HAP-1 (cell line): Measurements from ENCODE around the gene SEPTIN8.

ENCODE experiments used
- DNase-seq, 2 experiments: peaks; one replicate each; pipeline ENCODE4 v3.0.0-alpha.2; 2016 to 2020; ENCODE audit warnings: low spot score in 2 of 2
- H3K27me3 ChIP-seq: fragments of 250-450 bp; sonication (Bioruptor Pico); 2 replicates; pipeline ENCODE4 v1.5.1; 2020; ENCODE audit warnings: low read depth, mild to moderate bottlenecking, moderate library complexity
- H3K36me3 ChIP-seq: fragments of 250-450 bp; sonication (Bioruptor Pico); replicated peaks from 2 replicates; pipeline ENCODE4 v1.5.1; 2020; ENCODE audit warnings: mild to moderate bottlenecking
- H3K4me1 ChIP-seq: fragments of 250-450 bp; sonication (Bioruptor Pico); 2 replicates; pipeline ENCODE4 v1.5.1; 2020; ENCODE audit warnings: mild to moderate bottlenecking
- H3K4me3 ChIP-seq: fragments of 250-450 bp; sonication (Bioruptor Pico); 2 replicates; pipeline ENCODE4 v1.5.1; 2020; ENCODE audit warnings: mild to moderate bottlenecking, moderate library complexity
- H3K9me3 ChIP-seq: fragments of 250-450 bp; sonication (Bioruptor Pico); 2 replicates; pipeline ENCODE4 v1.5.1; 2020; ENCODE audit warnings: mild to moderate bottlenecking, moderate library complexity
- in situ Hi-C: fragments of 300-500 bp; cut with MboI; formaldehyde crosslinking; loops from 3 replicates; pipeline ENCODE4 v1.14.3; 2020; ENCODE audit warnings: low sequenced_read_pairs, inconsistent platforms, mixed read lengths

The SEPTIN8 gene

GRCh38 chr5:132772291-132773070 lies 4.6 kb downstream of the SEPTIN8 start:
- no peaks in the 10 kb centered on the region for H3K9me3 ChIP-seq
- H3K36me3 ChIP-seq: no peaks in the 10 kb centered on the region
- in situ Hi-C loops: no loop called here
- H3K4me3 ChIP-seq: no peak overlapping the region
- no peak for DNase-seq
- no peaks in the 10 kb centered on the region for H3K27me3 ChIP-seq
- peaks cover 6% of the 10 kb centered on the region for H3K4me1 ChIP-seq

- peak in 1 of 2 experiments; percentile 34 for DNase-seq
- H3K9me3 ChIP-seq: no peaks in the 10 kb centered on the region
- in situ Hi-C loops: no loop called here
- no peak overlapping the region for H3K4me3 ChIP-seq
- peaks cover 6% of the 10 kb centered on the region for H3K4me1 ChIP-seq
- no peaks in the 10 kb centered on the region for H3K36me3 ChIP-seq
- no peaks in the 10 kb centered on the region for H3K27me3 ChIP-seq
Measured at GRCh38 chr5:132771503-132771998, 5.5 kb downstream of the SEPTIN8 start.

GRCh38 chr5:132770476-132771159 lies 6.4 kb downstream of the SEPTIN8 start:
- no peaks in the 10 kb centered on the region for H3K9me3 ChIP-seq
- H3K27me3 ChIP-seq: no peaks in the 10 kb centered on the region
- H3K4me1 ChIP-seq: peaks cover 6% of the 10 kb centered on the region
- DNase-seq: no peak
- H3K4me3 ChIP-seq: no peak overlapping the region
- in situ Hi-C loops: no loop called here
- peaks cover under 1% of the 10 kb centered on the region; the same call in 1 of the 2 replicates for H3K36me3 ChIP-seq

GRCh38 chr5:132768485-132768868 lies 8.6 kb downstream of the SEPTIN8 start:
- no peaks in the 10 kb centered on the region for H3K9me3 ChIP-seq
- H3K4me1 ChIP-seq: no peaks in the 10 kb centered on the region
- H3K27me3 ChIP-seq: no peaks in the 10 kb centered on the region
- H3K4me3 ChIP-seq: no peak overlapping the region
- DNase-seq: no peak
- in situ Hi-C loops: no loop called here
- peaks cover 20% of the 10 kb centered on the region for H3K36me3 ChIP-seq

GRCh38 chr5:132767150-132767549 lies 9.9 kb downstream of the SEPTIN8 start:
- DNase-seq: no peak
- Histone ChIP-seq H3K27me3 (no peaks in the 10 kb centered on the region), H3K9me3 (no peaks in the 10 kb centered on the region; the same call in 1 of the 2 replicates), H3K4me1 (no peaks in the 10 kb centered on the region), H3K36me3 (peaks cover 30% of the 10 kb centered on the region), H3K4me3 (no peak overlapping the region)
- in situ Hi-C loops: no loop called here

- DNase-seq: no peak
- Histone ChIP-seq H3K4me3 (no peak overlapping the region), H3K27me3 (no peaks in the 10 kb centered on the region), H3K36me3 (peaks cover 34% of the 10 kb centered on the region), H3K4me1 (no peaks in the 10 kb centered on the region), H3K9me3 (no peaks in the 10 kb centered on the region; the same call in 1 of the 2 replicates)
- in situ Hi-C loops: no loop called here
Measured at GRCh38 chr5:132766806-132767055, 10.3 kb downstream of the SEPTIN8 start.

- no peaks in the 10 kb centered on the region for H3K4me1 ChIP-seq
- in situ Hi-C loops: no loop called here
- no peak overlapping the region for H3K4me3 ChIP-seq
- peaks cover 39% of the 10 kb centered on the region for H3K36me3 ChIP-seq
- no peaks in the 10 kb centered on the region for H3K27me3 ChIP-seq
- no peak for DNase-seq
- no peaks in the 10 kb centered on the region; the same call in 1 of the 2 replicates for H3K9me3 ChIP-seq
Measured at GRCh38 chr5:132766020-132766805, 10.8 kb downstream of the SEPTIN8 start.

GRCh38 chr5:132765311-132766019 lies 11.6 kb downstream of the SEPTIN8 start:
- DNase-seq: no peak
- Histone ChIP-seq H3K27me3 (no peaks in the 10 kb centered on the region), H3K36me3 (peaks cover 46% of the 10 kb centered on the region), H3K4me3 (no peak overlapping the region), H3K9me3 (no peaks in the 10 kb centered on the region; the same call in 1 of the 2 replicates), H3K4me1 (no peaks in the 10 kb centered on the region)
- in situ Hi-C loops: no loop called here

- peaks cover 48% of the 10 kb centered on the region for H3K36me3 ChIP-seq
- no peak for DNase-seq
- in situ Hi-C loops: no loop called here
- no peaks in the 10 kb centered on the region for H3K4me1 ChIP-seq
- no peaks in the 10 kb centered on the region for H3K27me3 ChIP-seq
- no peak overlapping the region for H3K4me3 ChIP-seq
- no peaks in the 10 kb centered on the region; the same call in 1 of the 2 replicates for H3K9me3 ChIP-seq
Measured at GRCh38 chr5:132764671-132765238, 12.3 kb downstream of the SEPTIN8 start.

GRCh38 chr5:132764051-132764450 lies 13.0 kb downstream of the SEPTIN8 start:
- DNase-seq: no peak
- Histone ChIP-seq H3K36me3 (peaks cover 55% of the 10 kb centered on the region), H3K4me3 (no peak overlapping the region), H3K9me3 (no peaks in the 10 kb centered on the region; the same call in 1 of the 2 replicates), H3K4me1 (no peaks in the 10 kb centered on the region), H3K27me3 (no peaks in the 10 kb centered on the region)
- in situ Hi-C loops: no loop called here

- Histone ChIP-seq H3K4me1 (no peaks in the 10 kb centered on the region), H3K36me3 (peaks cover 59% of the 10 kb centered on the region), H3K27me3 (no peaks in the 10 kb centered on the region), H3K9me3 (no peaks in the 10 kb centered on the region; the same call in 1 of the 2 replicates), H3K4me3 (no peak overlapping the region)
- no peak for DNase-seq
- in situ Hi-C loops: no loop called here
Measured at GRCh38 chr5:132763181-132764036, 13.6 kb downstream of the SEPTIN8 start.

- Histone ChIP-seq H3K27me3 (no peaks in the 10 kb centered on the region), H3K4me3 (no peak overlapping the region), H3K9me3 (no peaks in the 10 kb centered on the region; the same call in 1 of the 2 replicates), H3K4me1 (no peaks in the 10 kb centered on the region), H3K36me3 (peaks cover 66% of the 10 kb centered on the region)
- DNase-seq: no peak
- in situ Hi-C loops: no loop called here
Measured at GRCh38 chr5:132762246-132763000, 14.6 kb downstream of the SEPTIN8 start.
